A549 treated with Mapracorat at 1 μM for 4 hours (cell line): ENCODE measurements around the gene FDXACB1. TPM values are rescaled to one million over a fixed set of nuclear protein-coding genes. Genes with fewer than 3 reads are reported as not detected.

ENCODE experiments used
- total RNA-seq: library from RNA; stranded (reverse); fragments of 200-300 nt; extraction: Qiagen RNA extraction; gene quantifications from 5 replicates; pipeline ENCODE4 v1.2.3, GENCODE V29; 2022

Gene FDXACB1, protein sequence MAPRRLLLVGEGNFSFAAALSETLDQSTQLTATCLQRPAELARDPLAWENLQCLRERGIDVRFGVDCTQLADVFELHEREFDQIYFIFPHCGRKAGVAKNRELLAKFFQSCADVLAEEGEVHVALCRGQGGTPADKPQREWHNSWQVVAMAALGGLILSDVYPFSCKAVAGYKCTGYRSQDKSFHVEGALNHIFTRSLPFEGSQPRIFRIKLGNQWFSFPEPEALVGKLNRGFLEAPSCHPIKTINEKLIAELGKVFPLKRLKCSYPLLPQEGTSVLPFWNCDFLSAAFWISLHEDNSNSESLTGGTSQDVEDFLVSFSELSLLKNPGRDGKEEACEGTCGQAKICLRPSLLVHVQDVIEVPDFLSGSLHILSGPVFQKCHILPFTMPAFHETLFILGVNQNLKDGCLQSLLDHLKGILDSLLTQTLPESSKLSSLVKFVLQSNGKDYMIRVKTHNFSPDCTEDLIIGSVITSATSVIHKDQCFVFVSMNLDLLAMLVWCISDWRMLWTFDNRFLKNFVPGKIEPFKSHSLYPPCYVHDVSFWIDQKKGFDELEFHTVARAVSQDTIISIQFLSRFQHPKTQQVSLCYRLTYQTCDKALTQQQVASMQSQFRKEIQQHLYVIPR
- total RNA-seq = 1.5 to 1.6 TPM (median 1.5 TPM) in 5 replicates

DNA sequence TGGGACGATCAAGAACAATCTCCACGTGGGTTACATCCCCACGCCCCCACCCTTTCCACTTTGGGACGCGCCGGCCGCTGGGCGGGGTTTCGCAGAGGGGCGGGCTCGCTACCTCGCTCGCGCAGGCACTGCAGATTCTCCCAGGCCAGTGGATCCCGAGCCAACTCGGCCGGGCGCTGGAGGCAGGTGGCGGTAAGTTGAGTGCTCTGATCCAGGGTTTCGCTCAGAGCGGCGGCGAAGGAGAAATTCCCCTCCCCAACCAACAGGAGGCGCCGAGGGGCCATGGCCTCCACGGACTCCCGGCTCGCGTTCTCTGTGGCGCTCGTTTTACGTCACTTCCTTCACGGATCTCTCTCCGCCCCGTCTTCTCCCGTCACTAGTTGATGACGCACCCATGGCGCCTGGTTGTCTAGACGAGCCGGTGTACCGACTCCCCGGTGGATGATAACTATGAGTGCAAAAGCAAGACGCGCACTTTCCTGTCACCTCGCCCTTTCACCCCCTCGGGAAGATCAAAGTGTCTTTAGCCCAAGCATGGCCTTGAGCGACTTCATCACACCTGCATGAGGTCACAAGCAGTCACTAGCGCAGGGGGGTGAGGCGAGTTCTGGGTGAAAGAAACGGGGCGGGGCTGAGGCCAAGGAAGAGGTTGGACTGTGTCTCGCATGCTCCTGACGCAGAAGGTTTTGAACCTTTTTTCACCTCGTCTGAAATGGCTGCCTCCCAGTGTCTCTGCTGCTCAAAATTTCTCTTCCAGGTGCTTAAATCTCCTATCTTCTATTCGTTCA, at the start of gene FDXACB1, which contains the start of gene CFAP68:
FDXACB1 (minus strand) TSS at position 317 of the 788 bp plus-strand sequence; CDS start at position 284, 33 bp downstream.
CFAP68 (plus strand) TSS at position 693 of the 788 bp plus-strand sequence; CDS start at position 713, 20 bp downstream.

DNA sequence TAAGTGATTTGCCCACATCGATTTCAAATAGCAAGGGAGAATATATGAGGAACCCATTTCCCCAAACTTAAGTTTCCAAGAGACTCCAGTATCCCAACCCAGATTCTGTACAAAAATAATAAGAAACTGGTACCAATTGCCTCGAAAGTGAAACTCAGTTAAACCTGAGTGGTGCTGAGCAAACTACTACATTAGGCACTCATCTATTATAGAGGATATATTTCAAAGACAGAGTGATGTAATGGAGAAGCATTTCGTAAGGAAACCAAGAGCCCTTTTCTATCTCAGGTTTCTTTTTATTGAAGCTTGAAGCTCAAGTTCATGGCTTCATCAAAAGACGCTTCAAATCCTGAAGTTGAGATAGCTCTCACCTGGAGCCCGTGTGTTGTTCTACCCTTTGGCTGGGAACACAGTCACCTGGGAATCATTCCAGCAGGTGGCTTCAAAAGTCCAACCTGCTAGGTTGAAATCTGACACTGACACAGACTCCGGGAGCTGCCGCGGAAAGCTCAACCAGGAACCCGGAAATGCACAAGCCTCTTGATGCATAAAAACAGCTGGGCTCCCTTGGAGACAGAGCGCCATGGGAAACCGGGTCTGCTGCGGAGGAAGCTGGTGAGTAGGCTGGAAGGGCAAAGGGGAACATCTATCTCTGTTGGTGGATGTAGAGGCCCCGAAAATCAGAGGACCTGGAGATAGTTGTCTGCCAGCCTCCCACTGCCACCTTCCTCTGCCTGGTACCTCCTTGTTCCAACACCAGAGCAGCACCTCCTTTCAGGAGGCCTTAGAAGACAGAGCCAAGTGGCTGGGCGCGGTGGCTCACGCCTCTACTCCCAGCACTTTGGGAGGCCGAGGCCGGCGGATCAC, 39.7 kb upstream of the FDXACB1 start, which contains the start of gene C11orf52:
C11orf52 (plus strand) TSS at position 524 of the 867 bp plus-strand sequence; CDS start at position 584, 60 bp downstream.

DNA sequence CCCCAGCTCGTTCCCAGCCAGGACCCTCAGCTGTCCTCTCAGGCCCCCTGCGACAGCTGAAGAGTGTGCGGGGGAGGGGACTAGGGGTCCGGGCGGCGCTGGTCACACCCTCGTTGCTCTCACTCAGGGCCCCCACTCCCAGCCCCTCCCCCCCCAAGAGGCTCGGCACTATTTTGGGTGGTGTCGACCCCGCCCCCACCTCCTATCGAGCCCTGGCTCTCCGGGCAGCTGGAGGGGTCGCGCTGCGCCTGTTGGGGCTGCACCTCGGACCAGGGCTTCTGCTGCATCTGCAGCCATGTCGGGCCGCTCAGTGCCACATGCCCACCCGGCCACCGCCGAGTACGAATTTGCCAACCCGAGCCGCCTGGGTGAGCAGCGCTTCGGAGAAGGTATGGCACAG, 33.6 kb upstream of the FDXACB1 start, which contains the start of gene HSPB2:
HSPB2 (plus strand) TSS at position 200 of the 400 bp plus-strand sequence; CDS start at position 296, 96 bp downstream.

DNA sequence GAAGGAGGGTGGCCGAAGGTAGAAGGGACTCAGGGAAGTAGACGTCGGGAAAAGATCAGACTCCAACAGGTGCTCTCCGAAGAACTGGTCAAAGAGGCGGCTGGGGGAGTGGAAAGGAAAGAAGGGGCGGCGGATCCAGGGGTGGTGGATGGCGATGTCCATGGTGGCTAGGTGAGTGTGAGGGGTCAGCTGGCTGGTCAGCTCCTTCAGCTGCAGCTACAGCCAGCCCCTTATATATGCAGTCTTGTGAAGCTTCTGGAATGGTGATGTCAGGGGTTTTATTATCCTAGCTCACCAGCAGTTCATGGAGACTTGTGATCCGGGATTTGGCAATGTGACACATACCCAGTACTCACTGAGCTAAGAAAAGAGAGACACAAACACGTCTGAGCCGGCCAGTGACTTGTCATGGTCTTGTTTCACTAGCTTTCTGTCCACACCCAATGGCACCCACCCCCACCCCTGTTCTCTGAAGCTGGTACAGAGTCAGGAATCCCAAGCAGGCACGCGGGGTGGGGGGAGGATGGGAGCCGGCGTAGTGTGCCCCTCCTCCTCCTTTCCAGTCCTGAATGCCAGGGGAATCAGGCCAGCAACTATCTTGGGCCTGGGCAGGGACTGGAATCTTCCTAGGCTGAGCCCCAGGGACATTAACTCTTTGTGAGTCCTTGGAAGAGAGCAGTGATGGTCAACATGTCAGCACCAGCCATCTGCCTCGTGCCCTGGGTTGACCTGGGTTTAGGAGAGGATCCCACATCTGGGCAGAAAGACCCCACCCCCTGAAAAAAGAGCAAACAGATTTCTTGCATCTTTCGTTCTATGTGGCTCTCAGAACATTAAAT, 32.8 kb upstream of the FDXACB1 start, which contains the start of gene CRYAB:
CRYAB (minus strand) TSS at position 208 of the 839 bp plus-strand sequence; CDS start at position 162, 46 bp downstream.

DNA sequence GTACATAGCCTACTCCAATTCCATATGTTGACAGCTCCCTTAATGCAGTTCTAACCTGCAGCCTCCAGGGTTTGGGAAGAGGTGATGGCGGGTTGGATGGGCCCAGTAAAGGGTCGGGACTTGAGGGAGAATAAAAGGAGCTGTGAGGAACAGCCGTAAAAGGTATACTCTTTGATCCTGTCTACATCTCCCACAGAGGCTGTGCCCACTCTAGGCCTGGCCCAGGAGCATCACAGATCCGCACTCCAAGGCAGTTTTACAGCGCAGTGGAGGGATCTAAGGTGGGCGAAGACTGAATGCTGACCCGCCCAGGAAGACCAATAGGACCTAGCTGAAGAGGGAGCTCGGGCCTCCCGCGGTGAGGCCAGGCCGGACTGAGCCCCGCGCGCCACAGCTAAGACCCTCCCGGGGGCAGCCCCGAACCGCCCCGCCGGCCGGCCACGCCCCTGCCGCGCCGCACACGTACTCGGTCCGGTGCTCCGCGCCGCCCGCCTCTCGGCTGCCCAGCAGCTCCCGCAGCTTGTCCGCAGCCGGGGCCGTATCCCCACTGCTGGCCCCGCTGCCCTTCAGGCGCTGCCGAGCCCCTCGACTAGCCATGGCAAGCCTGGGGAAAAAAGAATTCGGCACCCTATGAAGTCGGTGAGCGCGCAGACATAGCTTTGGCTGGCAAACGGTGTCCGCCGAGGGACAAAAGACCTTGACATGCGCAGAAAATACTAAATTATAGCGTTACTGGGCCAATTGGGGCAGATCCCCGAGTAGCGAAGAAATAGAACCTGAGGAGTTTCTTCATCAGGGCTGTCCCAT, 7.9 kb downstream of the FDXACB1 start, which contains the start of gene ALG9:
ALG9 (minus strand) TSS at position 696 of the 807 bp plus-strand sequence; CDS start at position 597, 99 bp downstream.

Other genes with a start within 250 kb of the FDXACB1 start
- 15.5 to 19.8 TPM (median 18.7 TPM) in 5 replicates for gene PPP2R1B, start 112.8 kb downstream of the FDXACB1 start, total RNA-seq
- gene ALG9, start 7.6 kb downstream of the FDXACB1 start, total RNA-seq = 16.5 to 21.2 TPM (median 18.6 TPM) in 5 replicates
- gene CFAP68, start 376 bp upstream of the FDXACB1 start, total RNA-seq = 30.0 to 36.1 TPM (median 32.4 TPM) in 5 replicates
- gene CRYAB, start 32.6 kb upstream of the FDXACB1 start, total RNA-seq = 8.3 to 23.1 TPM (median 12.1 TPM) in 5 replicates
- gene HSPB2, start 33.6 kb upstream of the FDXACB1 start, total RNA-seq = 0.13 TPM in 1 of 5 replicates, not detected in the others
- 0.18 to 0.28 TPM (median 0.21 TPM) in 3 of 5 replicates, not detected in the others for gene C11orf52, start 39.7 kb upstream of the FDXACB1 start, total RNA-seq
- 5.8 to 9.6 TPM (median 8.7 TPM) in 5 replicates for gene DIXDC1, start 58.2 kb upstream of the FDXACB1 start, total RNA-seq
- gene DLAT, start 146.2 kb upstream of the FDXACB1 start, total RNA-seq = 25.3 to 29.9 TPM (median 28.9 TPM) in 5 replicates
- gene PIH1D2, start 194.9 kb upstream of the FDXACB1 start, total RNA-seq = 0.57 to 1.2 TPM (median 0.86 TPM) in 5 replicates
- 10.7 to 16.1 TPM (median 13.8 TPM) in 5 replicates for gene NKAPD1, start 195.1 kb upstream of the FDXACB1 start, total RNA-seq
- 69.5 to 77.7 TPM (median 70.9 TPM) in 5 replicates for gene TIMM8B, start 207.6 kb upstream of the FDXACB1 start, total RNA-seq
- gene SDHD, start 207.7 kb upstream of the FDXACB1 start, total RNA-seq = 65.5 to 77.6 TPM (median 68.5 TPM) in 5 replicates